ENCODE measurements around the gene MTSS2. TPM values are rescaled to one million over a fixed set of nuclear protein-coding genes. Genes with fewer than 3 reads are reported as not detected.

The MTSS2 gene
- total RNA-seq, 1 donor from 2014 or later = 38.3 TPM

GRCh38 chr16:70694868-70695218 is 9.0 kb upstream of the MTSS2 start:
- Histone ChIP-seq H3K4me2 (ENCODE audit: low read length) (no peak overlapping the region), H4K20me1 (ENCODE audit: insufficient read depth, low read length) (no peaks in the 10 kb centered on the region), H3K79me2 (ENCODE audit: insufficient read depth, low read length) (no peaks in the 10 kb centered on the region), H3K4me1 (ENCODE audit: insufficient read depth, low read length) (peaks cover 45% of the 10 kb centered on the region), H3K36me3 (ENCODE audit: insufficient read depth, low read length) (no peaks in the 10 kb centered on the region), H3K27ac (ENCODE audit: low read depth, low read length) (no peak overlapping the region), H3K9me3 (ENCODE audit: insufficient read depth, low read depth, low read length) (no peaks in the 10 kb centered on the region), H3K27me3 (ENCODE audit: insufficient read depth, low read length) (no peaks in the 10 kb centered on the region), H3K4me3 (ENCODE audit: insufficient read depth, low read depth, low read length) (no peak overlapping the region), H2AFZ (ENCODE audit: low read depth, low read length) (no peak overlapping the region), H3K9ac (ENCODE audit: low read length) (no peak overlapping the region)
- Mint-ChIP-seq H3K27me3 (ENCODE audit: low read depth, unreplicated experiment) (no peaks in the 10 kb centered on the region), H3K4me3 (ENCODE audit: unreplicated experiment) (no peak overlapping the region), H3K4me1 (ENCODE audit: low read depth, unreplicated experiment) (peaks cover 20% of the 10 kb centered on the region), H3K9me3 (ENCODE audit: unreplicated experiment) (peaks cover 5% of the 10 kb centered on the region), H3K36me3 (ENCODE audit: low read depth, unreplicated experiment) (peaks cover 11% of the 10 kb centered on the region), H3K27ac (ENCODE audit: unreplicated experiment) (no peak overlapping the region)
- DNase-seq (ENCODE audit: low read depth) (no peak), FAIRE-seq (no peak)
- TF ChIP-seq EZH2 (IDR thresholded peaks at IDR 0.05; ENCODE audit: insufficient read depth, low read length) = no peak
- no peak for TF ChIP-seq CTCF (IDR thresholded peaks at IDR 0.05; ENCODE audit: insufficient read depth, low read depth, low read length)

GRCh38 chr16:70694088-70694867 is 8.4 kb upstream of the MTSS2 start:
- Mint-ChIP-seq H3K27ac (ENCODE audit: unreplicated experiment) (no peak overlapping the region), H3K27me3 (ENCODE audit: low read depth, unreplicated experiment) (no peaks in the 10 kb centered on the region), H3K4me3 (ENCODE audit: unreplicated experiment) (no peak overlapping the region), H3K4me1 (ENCODE audit: low read depth, unreplicated experiment) (peaks cover 19% of the 10 kb centered on the region), H3K9me3 (ENCODE audit: unreplicated experiment) (peaks cover 3% of the 10 kb centered on the region), H3K36me3 (ENCODE audit: low read depth, unreplicated experiment) (peaks cover 10% of the 10 kb centered on the region)
- no peaks in the 10 kb centered on the region for H3K27me3 ChIP-seq (ENCODE audit: insufficient read depth, low read length)
- DNase-seq (ENCODE audit: low read depth) (peak; percentile 74), FAIRE-seq (peak; percentile 87)
- peaks cover 45% of the 10 kb centered on the region for H3K4me1 ChIP-seq (ENCODE audit: insufficient read depth, low read length)
- peak overlapping the region; percentile 11 for H3K27ac ChIP-seq (ENCODE audit: low read depth, low read length)
- H2AFZ ChIP-seq (ENCODE audit: low read depth, low read length) = no peak overlapping the region
- H4K20me1 ChIP-seq (ENCODE audit: insufficient read depth, low read length) = no peaks in the 10 kb centered on the region
- no peaks in the 10 kb centered on the region for H3K9me3 ChIP-seq (ENCODE audit: insufficient read depth, low read depth, low read length)
- no peak for TF ChIP-seq CTCF (IDR thresholded peaks at IDR 0.05; ENCODE audit: insufficient read depth, low read depth, low read length)
- TF ChIP-seq EZH2 (IDR thresholded peaks at IDR 0.05; ENCODE audit: insufficient read depth, low read length) = no peak
- H3K4me2 ChIP-seq (ENCODE audit: low read length) = peak overlapping the region; percentile 64
- peak overlapping the region; percentile 40 for H3K9ac ChIP-seq (ENCODE audit: low read length)
- H3K79me2 ChIP-seq (ENCODE audit: insufficient read depth, low read length) = no peaks in the 10 kb centered on the region
- H3K4me3 ChIP-seq (ENCODE audit: insufficient read depth, low read depth, low read length) = no peak overlapping the region
- no peaks in the 10 kb centered on the region for H3K36me3 ChIP-seq (ENCODE audit: insufficient read depth, low read length)
